Measurements from ENCODE around the gene BDKRB2.

Gene BDKRB2

DNA sequence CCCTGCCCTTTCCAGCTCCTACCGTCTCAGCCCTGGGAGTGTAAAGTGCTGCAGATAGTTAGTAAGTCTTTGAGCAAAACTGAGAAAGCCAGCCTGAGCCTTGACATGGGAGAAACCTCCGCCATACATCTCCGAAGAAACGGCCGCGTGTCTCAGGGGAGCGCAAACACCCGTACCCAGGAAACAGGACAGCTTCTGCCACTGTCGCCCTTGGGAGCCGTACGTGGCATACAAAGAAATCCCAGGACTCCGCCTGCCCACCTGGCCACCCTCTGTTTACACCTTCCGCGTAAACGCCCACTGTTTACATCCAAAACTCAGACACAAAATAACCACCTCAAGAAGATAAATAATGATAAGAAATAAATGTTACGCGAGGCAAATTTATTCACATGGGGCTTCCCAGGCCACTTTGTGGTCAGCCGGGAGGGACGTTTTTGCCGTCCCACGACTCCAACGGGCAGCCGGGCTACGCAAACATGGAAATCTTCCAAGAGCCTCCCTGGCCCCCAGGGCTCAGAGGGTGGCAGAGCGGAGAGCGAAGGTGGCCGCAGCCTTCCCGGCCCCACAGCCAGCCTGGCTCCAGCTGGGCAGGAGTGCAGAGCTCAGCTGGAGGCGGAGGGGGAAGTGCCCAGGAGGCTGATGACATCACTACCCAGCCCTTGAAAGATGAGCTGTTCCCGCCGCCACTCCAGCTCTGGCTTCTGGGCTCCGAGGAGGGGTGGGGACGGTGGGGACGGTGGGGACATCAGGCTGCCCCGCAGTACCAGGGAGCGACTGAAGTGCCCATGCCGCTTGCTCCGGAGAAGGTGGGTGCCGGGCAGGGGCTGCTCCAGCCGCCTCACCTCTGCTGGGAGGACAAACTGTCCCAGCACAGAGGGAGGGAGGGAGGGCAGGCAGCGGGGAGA, at the start of gene BDKRB2:
Gene BDKRB2 (plus strand): TSS at position 689 of the 908 bp plus-strand sequence. CDS start 32,269 bp downstream, outside the sequence.
- Histone ChIP-seq H3K9ac (ENCODE audit: low read depth, low read length) (no peak within 1 kb of the TSS), H3K36me3 (ENCODE audit: insufficient read depth, low read length) (no peaks in the 10 kb centered on the region), H3K4me3 (ENCODE audit: low read depth in 1 of 2, low read length in 2 of 2) (no peak within 1 kb of the TSS), H4K20me1 (ENCODE audit: insufficient read depth, low read length) (no peaks in the 10 kb centered on the region), H3K27ac (ENCODE audit: low read length) (no peak within 1 kb of the TSS), H2AFZ (ENCODE audit: low read depth, low read length) (no peak within 1 kb of the TSS), H3K79me2 (ENCODE audit: insufficient read depth, low read length) (no peaks in the 10 kb centered on the region), H3K27me3 (ENCODE audit: insufficient read depth, low read length, poor library complexity) (peaks cover 16% of the 10 kb centered on the region), H3K4me1 (ENCODE audit: insufficient read depth, low read length) (no peaks in the 10 kb centered on the region), H3K9me3 (ENCODE audit: insufficient read depth, low read length, severe bottlenecking) (no peaks in the 10 kb centered on the region), H3K4me2 (ENCODE audit: insufficient read depth, low read length) (no peak within 1 kb of the TSS)
- DNase-seq (no peak), ATAC-seq (ENCODE audit: insufficient read depth, low read depth) (no peak)
- TF ChIP-seq EZH2 (IDR thresholded peaks at IDR 0.05; ENCODE audit: borderline replicate concordance, low read depth, low read length, severe bottlenecking), result no peak
- TF ChIP-seq, protein P1, sequence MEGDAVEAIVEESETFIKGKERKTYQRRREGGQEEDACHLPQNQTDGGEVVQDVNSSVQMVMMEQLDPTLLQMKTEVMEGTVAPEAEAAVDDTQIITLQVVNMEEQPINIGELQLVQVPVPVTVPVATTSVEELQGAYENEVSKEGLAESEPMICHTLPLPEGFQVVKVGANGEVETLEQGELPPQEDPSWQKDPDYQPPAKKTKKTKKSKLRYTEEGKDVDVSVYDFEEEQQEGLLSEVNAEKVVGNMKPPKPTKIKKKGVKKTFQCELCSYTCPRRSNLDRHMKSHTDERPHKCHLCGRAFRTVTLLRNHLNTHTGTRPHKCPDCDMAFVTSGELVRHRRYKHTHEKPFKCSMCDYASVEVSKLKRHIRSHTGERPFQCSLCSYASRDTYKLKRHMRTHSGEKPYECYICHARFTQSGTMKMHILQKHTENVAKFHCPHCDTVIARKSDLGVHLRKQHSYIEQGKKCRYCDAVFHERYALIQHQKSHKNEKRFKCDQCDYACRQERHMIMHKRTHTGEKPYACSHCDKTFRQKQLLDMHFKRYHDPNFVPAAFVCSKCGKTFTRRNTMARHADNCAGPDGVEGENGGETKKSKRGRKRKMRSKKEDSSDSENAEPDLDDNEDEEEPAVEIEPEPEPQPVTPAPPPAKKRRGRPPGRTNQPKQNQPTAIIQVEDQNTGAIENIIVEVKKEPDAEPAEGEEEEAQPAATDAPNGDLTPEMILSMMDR (IDR thresholded peaks at IDR 0.05; ENCODE audit: borderline replicate concordance, extremely low read depth, low read length, poor library complexity, severe bottlenecking), result no peak

DNA sequence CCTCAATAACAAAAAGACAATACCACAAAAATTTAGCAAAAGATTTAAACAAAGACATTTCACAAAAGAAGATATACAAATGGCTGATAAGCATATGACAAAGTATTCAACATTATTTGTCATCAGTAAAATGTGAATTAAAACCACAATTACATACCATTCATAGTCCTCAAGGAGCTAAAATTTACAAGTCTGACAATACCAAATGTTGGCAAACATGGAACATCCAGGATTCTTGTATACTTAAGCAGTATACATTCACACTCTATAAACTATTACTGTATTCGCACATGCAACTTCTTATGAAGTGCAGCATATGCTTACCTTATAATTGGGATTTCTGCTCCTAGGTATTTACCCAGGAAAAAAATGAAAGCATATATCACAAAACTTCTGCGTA, 49.7 kb upstream of the BDKRB2 start:
- H3K36me3 ChIP-seq (ENCODE audit: insufficient read depth, low read length), result no peaks in the 10 kb centered on the region
- H3K4me2 ChIP-seq (ENCODE audit: insufficient read depth, low read length), result no peak overlapping the region
- H3K9me3 ChIP-seq (ENCODE audit: insufficient read depth, low read length, severe bottlenecking), result no peaks in the 10 kb centered on the region
- no peaks in the 10 kb centered on the region for H3K79me2 ChIP-seq (ENCODE audit: insufficient read depth, low read length)
- H3K27ac ChIP-seq (ENCODE audit: low read length), result no peak overlapping the region
- no peak overlapping the region for H3K9ac ChIP-seq (ENCODE audit: low read depth, low read length)
- peaks cover 6% of the 10 kb centered on the region for H3K27me3 ChIP-seq (ENCODE audit: insufficient read depth, low read length, poor library complexity)
- TF ChIP-seq, protein P1 (IDR thresholded peaks at IDR 0.05; ENCODE audit: borderline replicate concordance, extremely low read depth, low read length, poor library complexity, severe bottlenecking), result no peak
- no peak for TF ChIP-seq EZH2 (IDR thresholded peaks at IDR 0.05; ENCODE audit: borderline replicate concordance, low read depth, low read length, severe bottlenecking)
- DNase-seq (no peak), ATAC-seq (ENCODE audit: insufficient read depth, low read depth) (no peak)
- H4K20me1 ChIP-seq (ENCODE audit: insufficient read depth, low read length), result no peaks in the 10 kb centered on the region
- H3K4me1 ChIP-seq (ENCODE audit: insufficient read depth, low read length), result no peaks in the 10 kb centered on the region
- H3K4me3 ChIP-seq (ENCODE audit: low read depth in 1 of 2, low read length in 2 of 2), result no peak overlapping the region
- H2AFZ ChIP-seq (ENCODE audit: low read depth, low read length), result no peak overlapping the region

DNA sequence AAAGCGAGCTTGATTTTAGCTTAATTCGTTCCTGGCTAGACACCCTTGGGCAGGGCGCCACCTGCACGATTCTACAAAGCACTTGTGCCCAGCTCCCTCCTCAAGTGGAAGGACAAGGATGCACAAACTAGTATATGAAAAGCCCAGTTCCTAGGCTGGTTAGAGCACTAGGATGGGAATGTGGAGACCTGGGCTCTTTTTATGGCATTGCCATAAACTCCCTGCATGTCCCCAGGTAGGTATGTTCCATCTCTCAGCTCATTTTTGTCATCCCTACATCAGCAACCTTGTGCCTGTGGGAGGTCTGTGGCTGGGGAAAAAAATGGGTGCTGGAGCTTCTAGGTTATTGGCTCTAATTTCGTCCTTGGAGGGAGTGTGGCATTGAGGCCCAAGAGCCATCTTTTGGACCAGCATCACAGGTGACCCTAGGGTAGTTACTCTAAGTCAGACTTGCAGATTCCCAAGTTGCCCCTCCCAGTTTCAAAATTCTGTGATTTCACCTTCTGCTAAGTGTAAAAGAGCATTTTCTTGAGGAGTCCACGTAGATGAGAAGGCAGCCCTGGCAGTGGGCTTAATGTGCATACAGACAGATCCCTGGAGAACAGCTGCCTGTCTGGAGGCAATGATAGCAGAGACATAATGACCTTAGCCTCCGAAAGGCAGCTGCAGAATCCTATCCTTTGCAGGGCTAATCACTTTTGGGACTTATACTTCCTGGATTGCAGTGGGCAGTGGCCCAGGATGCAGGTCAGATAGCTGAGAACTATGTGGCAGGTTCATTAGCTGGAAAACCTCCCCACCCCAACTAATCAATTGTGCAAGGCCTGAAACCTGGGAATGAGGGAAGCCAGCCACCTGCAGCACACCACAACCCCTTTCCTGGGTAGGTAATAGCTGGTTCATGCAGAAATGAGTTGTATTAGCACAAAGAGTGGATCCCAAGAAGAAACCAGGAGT, 47.6 kb upstream of the BDKRB2 start:
- Histone ChIP-seq H3K4me3 (ENCODE audit: low read depth in 1 of 2, low read length in 2 of 2) (no peak overlapping the region), H2AFZ (ENCODE audit: low read depth, low read length) (no peak overlapping the region), H3K79me2 (ENCODE audit: insufficient read depth, low read length) (no peaks in the 10 kb centered on the region), H4K20me1 (ENCODE audit: insufficient read depth, low read length) (no peaks in the 10 kb centered on the region), H3K36me3 (ENCODE audit: insufficient read depth, low read length) (no peaks in the 10 kb centered on the region), H3K4me1 (ENCODE audit: insufficient read depth, low read length) (no peaks in the 10 kb centered on the region), H3K9me3 (ENCODE audit: insufficient read depth, low read length, severe bottlenecking) (no peaks in the 10 kb centered on the region), H3K27ac (ENCODE audit: low read length) (no peak overlapping the region), H3K9ac (ENCODE audit: low read depth, low read length) (no peak overlapping the region), H3K4me2 (ENCODE audit: insufficient read depth, low read length) (no peak overlapping the region), H3K27me3 (ENCODE audit: insufficient read depth, low read length, poor library complexity) (no peaks in the 10 kb centered on the region)
- no peak for ATAC-seq (ENCODE audit: insufficient read depth, low read depth)
- TF ChIP-seq, protein P1 (IDR thresholded peaks at IDR 0.05; ENCODE audit: borderline replicate concordance, extremely low read depth, low read length, poor library complexity, severe bottlenecking), result no peak
- TF ChIP-seq EZH2 (IDR thresholded peaks at IDR 0.05; ENCODE audit: borderline replicate concordance, low read depth, low read length, severe bottlenecking), result no peak
- DNase-seq, result no peak
